HCT116 (cell line): Measurements from ENCODE around the gene RNF11. TPM values are rescaled to one million over a fixed set of nuclear protein-coding genes. Genes with fewer than 3 reads are reported as not detected.

Experiments used
- ATAC-seq: fragments of 200-7000 bp; cut with Tn5 transposase; 2 replicates; pipeline ENCODE4 v1.9.1; 2020; ENCODE audit warnings: mild to moderate bottlenecking, moderate library complexity
- BruUV-seq: library from RNA; stranded (reverse); fragments of 400-500 nt; replicated peaks from 2 replicates; lab custom pipeline; 2021; lab: Mats Ljungman, UMichigan
- CTCF ChIA-PET: fragments of 300-600 bp; sonication (Branson Sonifier 250); formaldehyde crosslinking; loops from one replicate; lab custom pipeline; 2021; ENCODE audit warnings: antibody characterized with exemption; lab: Charles Lee
- POLR2A ChIA-PET: fragments of 300-600, 350-600 bp; sonication (Branson Sonifier 250); formaldehyde crosslinking; loops from one replicate; lab custom pipeline; 2021; ENCODE audit warnings: antibody characterized with exemption; lab: Charles Lee
- RAD21 ChIA-PET, 2 experiments: fragments of 300-600 bp; sonication (Branson Sonifier 250); formaldehyde crosslinking; loops; one replicate each; lab custom pipeline; 2023; ENCODE audit warnings: low total read pairs in 2 of 2; ENCODE audit not compliant: uncharacterized antibody in 2 of 2, unreplicated experiment in 2 of 2, low non-redundant PET in 1 of 2; lab: Charles Lee
- DNase-seq: peaks from one replicate; pipeline ENCODE4 v3.0.0-alpha.2; 2010; ENCODE audit warnings: low read depth, low spot score
- H2AFZ ChIP-seq: fragments of 200-600 bp; shearing (Covaris generic), sonication (generic); 2 replicates; pipeline ENCODE4 v1.6.1; 2017; ENCODE audit warnings: low read depth, mixed run types, mixed read lengths, antibody characterized with exemption, low read length; ENCODE audit not compliant: poor library complexity, severe bottlenecking
- H3K27ac ChIP-seq: 2 replicates; pipeline ENCODE4 v1.5.1; 2012; ENCODE audit warnings: low read depth, low read length
- H3K27me3 ChIP-seq: fragments of 200-600 bp; sonication (generic); 2 replicates; pipeline ENCODE4 v1.6.1; 2016; ENCODE audit warnings: mixed run types, low read length, mixed read lengths; ENCODE audit not compliant: insufficient read depth
- H3K36me3 ChIP-seq, 2 experiments: fragments of 200-500 bp in 1 of 2; fragments of 200-600 bp in 1 of 2; sonication (Bioruptor generic) in 1 of 2; sonication (generic) in 1 of 2; 2 replicates each; pipeline versions ENCODE4 v1.5.1 to v1.6.1; 2014 to 2016; ENCODE audit warnings: low read length in 2 of 2, inconsistent platforms in 1 of 2, mixed read lengths in 1 of 2, mixed run types in 1 of 2; ENCODE audit not compliant: insufficient read depth in 2 of 2, control insufficient read depth in 1 of 2
- H3K4me1 ChIP-seq, 2 experiments: fragments of 200-600 bp in 1 of 2; sonication (generic) in 1 of 2; 2 replicates each; pipeline versions ENCODE4 v1.5.1 to v1.6.1; 2012 to 2017; ENCODE audit warnings: low read length in 2 of 2, inconsistent platforms in 1 of 2, mild to moderate bottlenecking in 1 of 2, mixed read lengths in 1 of 2, mixed run types in 1 of 2, moderate library complexity in 1 of 2; ENCODE audit not compliant: insufficient read depth in 2 of 2, control insufficient read depth in 1 of 2
- H3K4me2 ChIP-seq: fragments of 200-600 bp; sonication (generic); 2 replicates; pipeline ENCODE4 v1.6.1; 2017; ENCODE audit warnings: mixed run types, low read length, mixed read lengths
- H3K4me3 ChIP-seq, 2 experiments: fragments of 200-600 bp in 1 of 2; sonication (generic) in 1 of 2; replicated peaks in 1 of 2; 2 replicates each; pipeline ENCODE4 v1.5.1; 2011 to 2016; ENCODE audit warnings: low read length in 2 of 2, control low read depth in 1 of 2, low read depth in 1 of 2, mild to moderate bottlenecking in 1 of 2, mixed read lengths in 1 of 2, mixed run types in 1 of 2
- H3K79me2 ChIP-seq: fragments of 200-600 bp; sonication (generic); 2 replicates; pipeline ENCODE4 v1.6.1; 2017; ENCODE audit warnings: mild to moderate bottlenecking, mixed run types, low read length, moderate library complexity, mixed read lengths; ENCODE audit not compliant: insufficient read depth
- H3K9ac ChIP-seq: fragments of 200-600 bp; sonication (generic); 2 replicates; pipeline ENCODE4 v1.6.1; 2016; ENCODE audit warnings: low read length, mixed read lengths
- H3K9me2 ChIP-seq: fragments of 200-600 bp; sonication (generic), shearing (Covaris generic); 2 replicates; pipeline ENCODE4 v1.6.1; 2017; ENCODE audit warnings: mixed run types, mild to moderate bottlenecking, moderate library complexity; ENCODE audit not compliant: insufficient read depth
- H3K9me3 ChIP-seq, 2 experiments: fragments of 200-500 bp in 1 of 2; fragments of 200-600 bp in 1 of 2; sonication (Bioruptor generic) in 1 of 2; sonication (generic) in 1 of 2; 2 replicates each; pipeline ENCODE4 v1.6.1; 2014 to 2017; ENCODE audit warnings: low read length in 2 of 2, mixed read lengths in 2 of 2, inconsistent platforms in 1 of 2, low read depth in 1 of 2, mild to moderate bottlenecking in 1 of 2, mixed run types in 1 of 2, moderate library complexity in 1 of 2; ENCODE audit not compliant: control insufficient read depth in 1 of 2, insufficient read depth in 1 of 2
- H4K20me1 ChIP-seq: fragments of 200-600 bp; sonication (generic), shearing (Covaris generic); 2 replicates; pipeline ENCODE4 v1.6.1; 2017; ENCODE audit warnings: mixed run types, mild to moderate bottlenecking, moderate library complexity; ENCODE audit not compliant: insufficient read depth
- CTCF ChIP-seq, 3 experiments: fragments of 200-600 bp in 1 of 3; sonication (generic) in 1 of 3; IDR thresholded peaks in 2 of 3; conservative IDR thresholded peaks in 1 of 3; 2 replicates each; pipeline ENCODE4 v1.5.1; 2012 to 2017; ENCODE audit warnings: low read depth in 2 of 3, low read length in 2 of 3, antibody characterized with exemption in 1 of 3, borderline replicate concordance in 1 of 3, control low read depth in 1 of 3, mild to moderate bottlenecking in 1 of 3, mixed read lengths in 1 of 3, mixed run types in 1 of 3, moderate library complexity in 1 of 3; ENCODE audit not compliant: insufficient read depth in 1 of 3
- EGR1 ChIP-seq: IDR thresholded peaks from 2 replicates; pipeline ENCODE4 v1.6.1; 2012; ENCODE audit warnings: low read depth
- EZH2 ChIP-seq: fragments of 200-600 bp; sonication (generic); IDR thresholded peaks from 2 replicates; pipeline ENCODE4 v1.6.1; 2017; ENCODE audit warnings: antibody characterized with exemption, mixed run types
- POLR2A ChIP-seq: IDR thresholded peaks from 2 replicates; pipeline ENCODE4 v1.7.0; 2011; ENCODE audit warnings: borderline replicate concordance; ENCODE audit not compliant: insufficient read depth, insufficient read length; ENCODE audit errors: extremely low read depth
- POLR2AphosphoS5 ChIP-seq: IDR thresholded peaks from 2 replicates; pipeline ENCODE4 v1.6.1; 2011; ENCODE audit warnings: mild to moderate bottlenecking, low read depth, low read length, moderate library complexity
- SP1 ChIP-seq: IDR thresholded peaks from 2 replicates; pipeline ENCODE4 v1.6.1; 2012; ENCODE audit warnings: low read depth
- SRF ChIP-seq: IDR thresholded peaks from 2 replicates; pipeline ENCODE4 v1.6.1; 2012; ENCODE audit warnings: low read depth
- ZBTB33 ChIP-seq: IDR thresholded peaks from 2 replicates; pipeline ENCODE4 v1.6.1; 2011; ENCODE audit warnings: mild to moderate bottlenecking, low read length, moderate library complexity; ENCODE audit not compliant: insufficient replicate concordance; ENCODE audit errors: extremely low read depth
- ZFX ChIP-seq: fragments of 450-650 bp; IDR thresholded peaks from 2 replicates; pipeline ENCODE4 v1.6.1; 2017
- ZNF274 ChIP-seq: fragments of 200-500 bp; sonication (Bioruptor generic); IDR thresholded peaks from 2 replicates; pipeline ENCODE4 v1.6.1; 2014; ENCODE audit warnings: mild to moderate bottlenecking, low read depth, low read length, inconsistent platforms
- intact Hi-C: fragments of 100-400 bp; cut with micrococcal nuclease; formaldehyde crosslinking; loops from 2 replicates; pipeline ENCODE4 v1.10.0; 2022
- total RNA-seq: library from RNA; stranded (reverse); gene quantifications from one replicate; pipeline ENCODE4 v1.2.1, GENCODE V29; 2021; ENCODE audit not compliant: unreplicated experiment

RNF11 gene
- total RNA-seq, 1 experiment from 2014 or later: 60.9 TPM

GRCh38 chr1:51210676-51211075 lies 25.4 kb upstream of the RNF11 start:
- Histone ChIP-seq H3K27me3 (no peaks in the 10 kb centered on the region), H3K9me3 (no peaks in the 10 kb centered on the region), H4K20me1 (no peaks in the 10 kb centered on the region), H3K27ac (no peak overlapping the region), H3K9ac (no peak overlapping the region), H3K4me3 (no peak overlapping the region), H2AFZ (no peak overlapping the region), H3K79me2 (no peaks in the 10 kb centered on the region), H3K9me2 (no peaks in the 10 kb centered on the region), H3K4me2 (no peak overlapping the region), H3K36me3 (no peaks in the 10 kb centered on the region), H3K4me1 (no peaks in the 10 kb centered on the region)
- intact Hi-C loops: no loop called here
- ATAC-seq: no peak
- ChIA-PET RAD21 (no interaction called here), CTCF (interaction anchor here (1.3 kb wide), 1 partner anchor 8 kb away, joined by 3 read pairs; no protein-coding TSS in a partner anchor), POLR2A (no interaction called here)
- TF ChIP-seq SRF: no peak
- no peak for TF ChIP-seq ZFX
- TF ChIP-seq ZNF274: no peak
- TF ChIP-seq EZH2: no peak
- no peak for TF ChIP-seq EGR1
- TF ChIP-seq POLR2A: no peak
- no peak for TF ChIP-seq CTCF (IDR thresholded peaks at IDR 0.05 in 2 of 3, conservative IDR thresholded peaks at IDR 0.05 in 1 of 3; ENCODE audit: borderline replicate concordance in 1 of 3, insufficient read depth in 1 of 3, low read depth in 2 of 3, low read length in 2 of 3)
- no peak for TF ChIP-seq POLR2AphosphoS5
- TF ChIP-seq SP1: no peak
- no peak for TF ChIP-seq ZBTB33
- BruUV-seq: no TSS peak
- DNase-seq: no peak
